ENCODE data around the gene SLC35F3.

GRCh38 chr1:234120327-234120944, 216.0 kb downstream of the SLC35F3 start:
- TF ChIP-seq POLR2A (IDR thresholded peaks at IDR 0.05), result no peak
- TF ChIP-seq CTCF (IDR thresholded peaks at IDR 0.05 in 4 of 5, conservative IDR thresholded peaks at IDR 0.05 in 1 of 5), result no peak
